GM23248 (cell line): Measurements from ENCODE around the gene CAMTA1. TPM values are rescaled to one million over a fixed set of nuclear protein-coding genes. Genes with fewer than 3 reads are reported as not detected.

Source experiments
- DNase-seq: peaks from one replicate; pipeline ENCODE4 v3.0.0-alpha.2; 2015
- H2AFZ ChIP-seq: fragments of 200-600 bp; sonication (generic); 2 replicates; pipeline ENCODE4 v1.6.1; 2016; ENCODE audit warnings: antibody characterized with exemption
- H3F3A ChIP-seq: fragments of 200-600 bp; sonication (generic); 2 replicates; pipeline ENCODE4 v1.6.1; 2016; ENCODE audit warnings: mild to moderate bottlenecking, antibody characterized with exemption, mixed run types; ENCODE audit not compliant: insufficient read depth
- H3K27ac ChIP-seq: fragments of 200-600 bp; sonication (generic); 2 replicates; pipeline ENCODE4 v1.5.1; 2016; ENCODE audit warnings: mild to moderate bottlenecking
- H3K27me3 ChIP-seq: fragments of 200-600 bp; sonication (generic); replicated peaks from 2 replicates; pipeline ENCODE4 v1.6.1; 2016; ENCODE audit warnings: mild to moderate bottlenecking; ENCODE audit not compliant: insufficient read depth
- H3K36me3 ChIP-seq: fragments of 200-600 bp; sonication (generic); 2 replicates; pipeline ENCODE4 v1.6.1; 2016; ENCODE audit warnings: low read depth, mild to moderate bottlenecking
- H3K4me1 ChIP-seq: fragments of 200-600 bp; sonication (generic); 2 replicates; pipeline ENCODE4 v1.6.1; 2016; ENCODE audit warnings: mild to moderate bottlenecking; ENCODE audit not compliant: insufficient read depth
- H3K4me2 ChIP-seq: fragments of 200-600 bp; sonication (generic); one replicate; pipeline ENCODE4 v1.6.1; 2016; ENCODE audit warnings: mild to moderate bottlenecking; ENCODE audit not compliant: unreplicated experiment
- H3K4me3 ChIP-seq: fragments of 200-600 bp; sonication (generic); 2 replicates; pipeline ENCODE4 v1.5.1; 2016; ENCODE audit warnings: mild to moderate bottlenecking
- H3K79me2 ChIP-seq: fragments of 200-600 bp; sonication (generic); 2 replicates; pipeline ENCODE4 v1.6.1; 2016; ENCODE audit warnings: mild to moderate bottlenecking; ENCODE audit not compliant: insufficient read depth
- H3K9ac ChIP-seq: fragments of 200-600 bp; sonication (generic); 2 replicates; pipeline ENCODE4 v1.6.1; 2016; ENCODE audit warnings: mild to moderate bottlenecking
- H3K9me2 ChIP-seq: fragments of 200-600 bp; sonication (generic); 2 replicates; pipeline ENCODE4 v1.6.1; 2016; ENCODE audit warnings: mixed run types, mild to moderate bottlenecking, moderate library complexity; ENCODE audit not compliant: insufficient read depth
- H3K9me3 ChIP-seq: fragments of 200-600 bp; sonication (generic); one replicate; pipeline ENCODE4 v1.6.1; 2017; ENCODE audit warnings: low read depth
- H4K20me1 ChIP-seq: fragments of 200-600 bp; sonication (generic); 2 replicates; pipeline ENCODE4 v1.6.0; 2016; ENCODE audit not compliant: insufficient read depth
- EZH2 ChIP-seq: fragments of 200-600 bp; sonication (generic); IDR thresholded peaks from 2 replicates; pipeline ENCODE4 v1.6.1; 2018; ENCODE audit warnings: antibody characterized with exemption, mild to moderate bottlenecking; ENCODE audit not compliant: insufficient read depth, poor library complexity, severe bottlenecking
- EZH2phosphoT487 ChIP-seq: fragments of 200-600 bp; sonication (generic); IDR thresholded peaks from 2 replicates; pipeline ENCODE4 v1.6.1; 2018; ENCODE audit warnings: antibody characterized with exemption, moderate library complexity, mild to moderate bottlenecking, low read depth; ENCODE audit not compliant: insufficient read depth
- WGBS, 2 experiments: methylation state at CpG; one replicate each; pipeline ENCODE4 v1.1.6; 2015 to 2017; ENCODE audit warnings: low lambda C conversion rate in 2 of 2, low coverage in 1 of 2; ENCODE audit errors: missing lambda C conversion rate in 2 of 2; 5-methylcytosine and 5-hydroxymethylcytosine counted together
- in situ Hi-C: fragments of 300-500 bp; cut with MboI; formaldehyde crosslinking; loops from 2 replicates; pipeline ENCODE4 v1.15.0; 2020
- polyA plus RNA-seq: library from polyadenylated mRNA; unstranded; fragments of >200 nt; fragmentation: Nextera tagmentation; extraction: Ambion mirVana; gene quantifications from 2 replicates; pipeline ENCODE4 v1.2.1, GENCODE V29; 2016
- total RNA-seq: library from RNA; depleted of rRNA; stranded (reverse); fragments of >200 nt; shearing (Covaris generic); gene quantifications from 2 replicates; pipeline ENCODE4 v1.2.3, GENCODE V29; 2014

The CAMTA1 gene
- total and polyA plus RNA-seq, 2 experiments from 2014 or later = 50.1 to 165 TPM

GRCh38 chr1:7608628-7609305 is 823.5 kb downstream of the CAMTA1 start:
- no peaks in the 10 kb centered on the region for H4K20me1 ChIP-seq
- no peaks in the 10 kb centered on the region for H3K4me1 ChIP-seq
- peaks cover 4% of the 10 kb centered on the region for H3K27me3 ChIP-seq
- no peaks in the 10 kb centered on the region for H3K36me3 ChIP-seq
- in situ Hi-C loops = no loop called here
- H3K4me2 ChIP-seq = no peak overlapping the region
- no peaks in the 10 kb centered on the region for H3F3A ChIP-seq
- H3K9ac ChIP-seq = no peak overlapping the region
- 53 to 55% methylated on average over 10 of the region's 10 CpGs for WGBS, 2 experiments
- H3K27ac ChIP-seq = no peak overlapping the region
- no peak overlapping the region for H2AFZ ChIP-seq
- no peaks in the 10 kb centered on the region for H3K79me2 ChIP-seq
- H3K9me2 ChIP-seq = no peaks in the 10 kb centered on the region
- no peaks in the 10 kb centered on the region for H3K9me3 ChIP-seq
- DNase-seq = no peak
- TF ChIP-seq EZH2 (no peak), EZH2phosphoT487 (no peak)
- H3K4me3 ChIP-seq = no peak overlapping the region

- H3K9ac ChIP-seq = no peak overlapping the region
- no peak overlapping the region for H3K27ac ChIP-seq
- no peak for TF ChIP-seq EZH2phosphoT487
- TF ChIP-seq EZH2 = no peak
Measured at GRCh38 chr1:7609311-7609994, 824.2 kb downstream of the CAMTA1 start.

GRCh38 chr1:7610106-7610731 is 825.0 kb downstream of the CAMTA1 start:
- in situ Hi-C loops = no loop called here
- no peaks in the 10 kb centered on the region for H3F3A ChIP-seq
- H4K20me1 ChIP-seq = no peaks in the 10 kb centered on the region

More at GRCh38 chr1:7609311-7609994, 824.2 kb downstream of the CAMTA1 start:
- Histone ChIP-seq H3F3A (no peaks in the 10 kb centered on the region), H3K9me3 (no peaks in the 10 kb centered on the region), H3K27me3 (peaks cover under 1% of the 10 kb centered on the region), H3K9me2 (no peaks in the 10 kb centered on the region), H3K4me1 (no peaks in the 10 kb centered on the region), H4K20me1 (no peaks in the 10 kb centered on the region), H3K79me2 (no peaks in the 10 kb centered on the region), H2AFZ (no peak overlapping the region), H3K4me2 (no peak overlapping the region), H3K36me3 (no peaks in the 10 kb centered on the region), H3K4me3 (no peak overlapping the region)
- in situ Hi-C loops = no loop called here
- WGBS, 2 experiments = 53 to 59% methylated on average over 7 of the region's 7 CpGs
- DNase-seq = no peak

GRCh38 chr1:7610936-7611335 is 825.7 kb downstream of the CAMTA1 start:
- H3K9ac ChIP-seq = no peak overlapping the region
- no peaks in the 10 kb centered on the region for H3K79me2 ChIP-seq
- H2AFZ ChIP-seq = no peak overlapping the region
- in situ Hi-C loops = no loop called here
- no peaks in the 10 kb centered on the region for H3K9me3 ChIP-seq
- H4K20me1 ChIP-seq = no peaks in the 10 kb centered on the region
- no peaks in the 10 kb centered on the region; the same call in 1 of the 2 replicates for H3K27me3 ChIP-seq
- no peak overlapping the region for H3K4me3 ChIP-seq
- no peak for TF ChIP-seq EZH2
- no peak for TF ChIP-seq EZH2phosphoT487
- H3K4me2 ChIP-seq = no peak overlapping the region
- DNase-seq = no peak
- no peaks in the 10 kb centered on the region for H3K9me2 ChIP-seq
- no peaks in the 10 kb centered on the region for H3K4me1 ChIP-seq
- H3K36me3 ChIP-seq = no peaks in the 10 kb centered on the region
- no peak overlapping the region for H3K27ac ChIP-seq
- 62 to 69% methylated on average over 9 of the region's 9 CpGs for WGBS, 2 experiments
- no peaks in the 10 kb centered on the region for H3F3A ChIP-seq

More at GRCh38 chr1:7610106-7610731, 825.0 kb downstream of the CAMTA1 start:
- no peak overlapping the region for H3K9ac ChIP-seq
- no peaks in the 10 kb centered on the region for H3K36me3 ChIP-seq
- no peak overlapping the region for H3K4me3 ChIP-seq
- DNase-seq = no peak
- no peaks in the 10 kb centered on the region for H3K4me1 ChIP-seq
- H3K4me2 ChIP-seq = no peak overlapping the region
- no peaks in the 10 kb centered on the region for H3K79me2 ChIP-seq
- no peak overlapping the region for H3K27ac ChIP-seq
- no peaks in the 10 kb centered on the region; the same call in 1 of the 2 replicates for H3K27me3 ChIP-seq
- H3K9me3 ChIP-seq = no peaks in the 10 kb centered on the region
- 20 to 31% methylated on average over 5 of the region's 5 CpGs for WGBS, 2 experiments
- no peaks in the 10 kb centered on the region for H3K9me2 ChIP-seq
- TF ChIP-seq EZH2 (no peak), EZH2phosphoT487 (no peak)
- H2AFZ ChIP-seq = no peak overlapping the region
